ENCODE results near the gene KRTAP19-1. TPM values are rescaled to one million over a fixed set of nuclear protein-coding genes. Genes with fewer than 3 reads are reported as not detected.

The KRTAP19-1 gene
- total RNA-seq, 1 donor from 2014 or later: not detected

- no peaks in the 10 kb centered on the region for H3K4me1 Mint-ChIP-seq (ENCODE audit: low read depth, unreplicated experiment)
- Histone ChIP-seq H3K4me2 (ENCODE audit: low read length) (no peak overlapping the region), H4K20me1 (ENCODE audit: insufficient read depth, low read length) (no peaks in the 10 kb centered on the region), H3K4me3 (ENCODE audit: insufficient read depth, low read depth, low read length) (no peak overlapping the region), H3K4me1 (ENCODE audit: insufficient read depth, low read length) (no peaks in the 10 kb centered on the region), H3K36me3 (ENCODE audit: insufficient read depth, low read length) (no peaks in the 10 kb centered on the region), H3K9me3 (ENCODE audit: insufficient read depth, low read depth, low read length) (peaks cover 2% of the 10 kb centered on the region), H2AFZ (ENCODE audit: low read depth, low read length) (no peak overlapping the region), H3K27ac (ENCODE audit: low read depth, low read length) (no peak overlapping the region), H3K79me2 (ENCODE audit: insufficient read depth, low read length) (no peaks in the 10 kb centered on the region), H3K9ac (ENCODE audit: low read length) (no peak overlapping the region), H3K27me3 (ENCODE audit: insufficient read depth, low read length) (no peaks in the 10 kb centered on the region)
- no peak overlapping the region for H3K27ac Mint-ChIP-seq (ENCODE audit: unreplicated experiment)
- DNase-seq (ENCODE audit: low read depth) (no peak), FAIRE-seq (no peak)
- H3K27me3 Mint-ChIP-seq (ENCODE audit: low read depth, unreplicated experiment): no peaks in the 10 kb centered on the region
- no peak overlapping the region for H3K4me3 Mint-ChIP-seq (ENCODE audit: unreplicated experiment)
- no peaks in the 10 kb centered on the region for H3K36me3 Mint-ChIP-seq (ENCODE audit: low read depth, unreplicated experiment)
- no peaks in the 10 kb centered on the region for H3K9me3 Mint-ChIP-seq (ENCODE audit: unreplicated experiment)
- TF ChIP-seq EZH2 (IDR thresholded peaks at IDR 0.05; ENCODE audit: insufficient read depth, low read length): no peak
- TF ChIP-seq CTCF (IDR thresholded peaks at IDR 0.05; ENCODE audit: insufficient read depth, low read depth, low read length): no peak
Observed at GRCh38 chr21:30444204-30444603, 36.0 kb downstream of the KRTAP19-1 start.

GRCh38 chr21:30443226-30443625 lies 36.9 kb downstream of the KRTAP19-1 start:
- no peak overlapping the region for H3K4me2 ChIP-seq (ENCODE audit: low read length)
- no peak overlapping the region for H3K4me3 ChIP-seq (ENCODE audit: insufficient read depth, low read depth, low read length)
- DNase-seq (ENCODE audit: low read depth): no peak
- no peak for FAIRE-seq
- TF ChIP-seq EZH2 (IDR thresholded peaks at IDR 0.05; ENCODE audit: insufficient read depth, low read length) (no peak), CTCF (IDR thresholded peaks at IDR 0.05; ENCODE audit: insufficient read depth, low read depth, low read length) (no peak)
- Mint-ChIP-seq H3K27me3 (ENCODE audit: low read depth, unreplicated experiment) (no peaks in the 10 kb centered on the region), H3K27ac (ENCODE audit: unreplicated experiment) (no peak overlapping the region), H3K9me3 (ENCODE audit: unreplicated experiment) (no peaks in the 10 kb centered on the region), H3K4me3 (ENCODE audit: unreplicated experiment) (no peak overlapping the region), H3K36me3 (ENCODE audit: low read depth, unreplicated experiment) (no peaks in the 10 kb centered on the region), H3K4me1 (ENCODE audit: low read depth, unreplicated experiment) (no peaks in the 10 kb centered on the region)
- H3K27ac ChIP-seq (ENCODE audit: low read depth, low read length): no peak overlapping the region
- no peaks in the 10 kb centered on the region for H3K4me1 ChIP-seq (ENCODE audit: insufficient read depth, low read length)
- no peak overlapping the region for H2AFZ ChIP-seq (ENCODE audit: low read depth, low read length)
- H3K36me3 ChIP-seq (ENCODE audit: insufficient read depth, low read length): no peaks in the 10 kb centered on the region
- no peaks in the 10 kb centered on the region for H4K20me1 ChIP-seq (ENCODE audit: insufficient read depth, low read length)
- no peak overlapping the region for H3K9ac ChIP-seq (ENCODE audit: low read length)
- H3K27me3 ChIP-seq (ENCODE audit: insufficient read depth, low read length): no peaks in the 10 kb centered on the region
- no peaks in the 10 kb centered on the region for H3K79me2 ChIP-seq (ENCODE audit: insufficient read depth, low read length)
- H3K9me3 ChIP-seq (ENCODE audit: insufficient read depth, low read depth, low read length): peaks cover 2% of the 10 kb centered on the region

- H3K27ac ChIP-seq (ENCODE audit: low read depth, low read length): no peak within 1 kb of the TSS
- DNase-seq (ENCODE audit: low read depth) (no peak), FAIRE-seq (no peak)
- Mint-ChIP-seq H3K36me3 (ENCODE audit: low read depth, unreplicated experiment) (no peaks in the 10 kb centered on the region), H3K4me3 (ENCODE audit: unreplicated experiment) (no peak within 1 kb of the TSS), H3K27me3 (ENCODE audit: low read depth, unreplicated experiment) (peaks cover 2% of the 10 kb centered on the region), H3K27ac (ENCODE audit: unreplicated experiment) (no peak within 1 kb of the TSS), H3K4me1 (ENCODE audit: low read depth, unreplicated experiment) (no peaks in the 10 kb centered on the region), H3K9me3 (ENCODE audit: unreplicated experiment) (no peaks in the 10 kb centered on the region)
- H3K4me3 ChIP-seq (ENCODE audit: insufficient read depth, low read depth, low read length): no peak within 1 kb of the TSS
- H3K9ac ChIP-seq (ENCODE audit: low read length): no peak within 1 kb of the TSS
- no peak within 1 kb of the TSS for H2AFZ ChIP-seq (ENCODE audit: low read depth, low read length)
- no peak for TF ChIP-seq EZH2 (IDR thresholded peaks at IDR 0.05; ENCODE audit: insufficient read depth, low read length)
- TF ChIP-seq CTCF (IDR thresholded peaks at IDR 0.05; ENCODE audit: insufficient read depth, low read depth, low read length): no peak
- H3K79me2 ChIP-seq (ENCODE audit: insufficient read depth, low read length): no peaks in the 10 kb centered on the region
- H3K36me3 ChIP-seq (ENCODE audit: insufficient read depth, low read length): no peaks in the 10 kb centered on the region
- no peak within 1 kb of the TSS for H3K4me2 ChIP-seq (ENCODE audit: low read length)
- H4K20me1 ChIP-seq (ENCODE audit: insufficient read depth, low read length): no peaks in the 10 kb centered on the region
- no peaks in the 10 kb centered on the region for H3K4me1 ChIP-seq (ENCODE audit: insufficient read depth, low read length)
- no peaks in the 10 kb centered on the region for H3K27me3 ChIP-seq (ENCODE audit: insufficient read depth, low read length)
- peaks cover 2% of the 10 kb centered on the region for H3K9me3 ChIP-seq (ENCODE audit: insufficient read depth, low read depth, low read length)
Observed at GRCh38 chr21:30439975-30440374, 40.2 kb downstream of the KRTAP19-1 start, which contains the start of gene KRTAP15-1. TSS of gene KRTAP15-1 (plus strand) at chr21:30440275. CDS start at chr21:30440328, 53 bp downstream.

Data from astrocyte (in vitro differentiated cells and primary cell).